Heart left ventricle (tissue), 13 donors: ENCODE measurements around the gene NFIA.

Source experiments
- CTCF ChIP-seq, 12 donors: fragments of 200-600 bp; sonication (generic) in 4 of 12; IDR thresholded peaks; one replicate each; pipeline versions ENCODE4 v1.5.0 to v1.8.0; 2018 to 2022; ENCODE audit warnings: antibody characterized with exemption in 12 of 12, mild to moderate bottlenecking in 5 of 12
- POLR2A ChIP-seq, 2 donors: fragments of 450-650 bp; IDR thresholded peaks; one replicate each; pipeline ENCODE4 v1.6.1; 2017; ENCODE audit warnings: antibody characterized with exemption in 2 of 2, mild to moderate bottlenecking in 2 of 2, moderate library complexity in 2 of 2
- donor health status: ischemic (EF 13 %, LVEDD 7.1; RV severe dilation, severe dysfunction).
- donor health status: DM: no; HTN: yes; CAD: no.
- donor health status: DM: no; HTN: no; CAD: no.
- donor health status: ischemic (EF 25% LVEDD 6.9; RV normal size, moderate dysfunction).
- donor health status: ischemic (EF 25% LVEDD 5.7; RV mildly dilated, moderate dysfunction).
- donor health status: ischemic (EF 35%, LVEDD 5.7; RV mildly dilated, moderate dysfunction).
- donor health status: nonischemic (EF 11% LVEDD 7.7; RV severe dilation, severe dysfunction).
- donor health status: DM: yes; HTN: yes; CAD: no.
- donor health status: PGD.
- donor health status: ischemic (EF 29% LVEDD 5.4; RV normal size, mild dysfunction).
- donor health status: nonischemic (EF 23%, LVEDD 6.1; RV moderate dilation, normal function).

DNA sequence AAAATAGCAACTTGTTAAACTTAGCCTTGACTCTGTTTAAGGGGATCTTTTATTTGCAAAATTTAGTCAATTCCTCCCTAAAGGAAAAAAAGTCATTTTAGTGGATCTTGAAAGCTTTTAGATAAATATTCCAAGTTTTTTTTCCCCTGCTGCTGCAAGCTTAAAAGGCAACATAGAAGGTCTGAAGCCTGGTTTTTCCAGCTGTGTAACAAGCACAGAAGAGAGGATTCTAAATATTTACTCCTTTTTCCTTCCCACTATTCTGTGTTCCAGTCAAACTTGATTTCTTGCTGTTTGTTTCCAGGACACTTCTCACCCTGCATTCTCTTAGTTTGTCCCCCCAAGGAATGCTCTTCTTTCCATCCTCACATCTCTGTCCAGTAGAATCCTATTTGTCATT is 86.7 kb downstream of the NFIA start:
- TF ChIP-seq CTCF (IDR thresholded peaks at IDR 0.05) (no peak), POLR2A (IDR thresholded peaks at IDR 0.05) (no peak)
